HFFc6 (cell line): ENCODE results near the gene NR3C1. TPM values are rescaled to one million over a fixed set of nuclear protein-coding genes. Genes with fewer than 3 reads are reported as not detected.

Source experiments
- DNase-seq: peaks from one replicate; pipeline ENCODE4 v3.0.0-alpha.2; 2018
- H3K27ac Mint-ChIP-seq: 2 replicates; pipeline ENCODE4 v1.8.0; 2020; ENCODE audit warnings: mild to moderate bottlenecking, mixed read lengths
- H3K27me3 Mint-ChIP-seq: 2 replicates; pipeline ENCODE4 v1.8.0; 2021; ENCODE audit warnings: mild to moderate bottlenecking, moderate library complexity, mixed read lengths; ENCODE audit not compliant: insufficient read depth
- H3K36me3 Mint-ChIP-seq: 2 replicates; pipeline ENCODE4 v1.8.0; 2021; ENCODE audit warnings: low read depth, mixed read lengths
- H3K4me1 Mint-ChIP-seq: 2 replicates; pipeline ENCODE4 v1.8.0; 2020; ENCODE audit warnings: low read depth, mixed read lengths
- H3K4me3 Mint-ChIP-seq: 2 replicates; pipeline ENCODE4 v1.8.0; 2020; ENCODE audit warnings: mild to moderate bottlenecking, moderate library complexity, mixed read lengths
- H3K9me3 Mint-ChIP-seq: 2 replicates; pipeline ENCODE4 v1.8.0; 2020; ENCODE audit warnings: mild to moderate bottlenecking, mixed read lengths
- long read RNA-seq: library from polyadenylated mRNA; unstranded; transcript quantifications from one replicate; pipeline ENCODE4 v2.0.0, GENCODE V29; 2019
- total RNA-seq, 6 experiments: library from RNA; stranded (reverse); fragmentation: NEBNext Ultra II Directional; extraction: Animal tissue kit (Norgen Biotek cat#: 25700); gene quantifications; 2 replicates in 1 of 6; 3 replicates in 5 of 6; pipeline ENCODE4 v1.2.3, GENCODE V29; 2021
- TF ChIP-seq, protein P1 (sequence below): fragments of 200-600 bp; sonication (generic); IDR thresholded peaks from 2 replicates; pipeline ENCODE4 v1.5.0; 2021; ENCODE audit warnings: antibody characterized with exemption, mild to moderate bottlenecking

NR3C1 gene
- total RNA-seq: 10 to 100 TPM; 61.6 to 86.9 (median 71.5) TPM
- long read RNA-seq, partial matches to known transcripts: 41 of 52 reads
- long read RNA-seq, other reads (novel, unspliced or antisense): 10 of 52 reads

DNA sequence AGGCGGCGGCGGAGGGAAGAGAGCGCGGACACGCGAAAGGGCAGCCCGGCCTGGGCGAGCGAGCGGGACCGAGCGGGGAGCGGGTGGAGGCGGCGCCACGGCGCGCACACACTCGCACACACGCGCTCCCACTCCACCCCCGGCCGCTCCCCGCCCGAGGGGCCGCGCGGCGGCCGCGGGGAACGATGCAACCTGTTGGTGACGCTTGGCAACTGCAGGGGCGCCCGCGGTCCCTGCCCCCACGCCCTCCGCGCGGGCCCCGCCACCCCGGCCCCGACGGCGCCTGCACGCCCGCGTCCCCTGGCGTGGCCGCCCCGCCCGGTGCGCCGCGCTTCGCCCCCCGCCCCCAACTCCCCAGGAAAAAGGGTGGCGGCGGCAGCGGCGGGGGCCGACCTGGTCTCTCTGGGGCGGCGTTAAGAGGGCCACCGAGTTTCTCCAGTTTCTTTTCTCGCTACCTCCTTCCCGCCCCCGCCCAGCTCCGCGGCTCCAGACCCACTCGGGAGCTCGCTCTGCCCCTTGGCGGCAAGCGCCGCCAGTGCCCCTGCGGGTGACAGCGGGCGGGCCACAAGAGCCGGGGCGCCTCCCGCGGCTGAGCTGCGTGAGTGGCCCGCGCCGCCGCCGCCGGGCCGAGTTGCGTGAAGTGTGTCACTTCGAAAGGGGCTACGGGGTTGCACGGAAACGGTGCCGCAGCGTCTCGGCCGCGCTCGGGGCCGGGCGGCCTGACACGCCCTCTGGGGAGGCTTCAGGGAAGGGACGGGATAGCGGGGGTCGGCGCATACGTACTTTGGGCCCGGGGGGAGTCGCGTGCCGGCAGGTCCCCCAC, at the start of gene NR3C1:
Gene NR3C1, minus strand, starts transcription at position 94 of the 823 bp plus-strand sequence. CDS start 2,847 bp downstream, outside the sequence.
- TF ChIP-seq, protein P1, sequence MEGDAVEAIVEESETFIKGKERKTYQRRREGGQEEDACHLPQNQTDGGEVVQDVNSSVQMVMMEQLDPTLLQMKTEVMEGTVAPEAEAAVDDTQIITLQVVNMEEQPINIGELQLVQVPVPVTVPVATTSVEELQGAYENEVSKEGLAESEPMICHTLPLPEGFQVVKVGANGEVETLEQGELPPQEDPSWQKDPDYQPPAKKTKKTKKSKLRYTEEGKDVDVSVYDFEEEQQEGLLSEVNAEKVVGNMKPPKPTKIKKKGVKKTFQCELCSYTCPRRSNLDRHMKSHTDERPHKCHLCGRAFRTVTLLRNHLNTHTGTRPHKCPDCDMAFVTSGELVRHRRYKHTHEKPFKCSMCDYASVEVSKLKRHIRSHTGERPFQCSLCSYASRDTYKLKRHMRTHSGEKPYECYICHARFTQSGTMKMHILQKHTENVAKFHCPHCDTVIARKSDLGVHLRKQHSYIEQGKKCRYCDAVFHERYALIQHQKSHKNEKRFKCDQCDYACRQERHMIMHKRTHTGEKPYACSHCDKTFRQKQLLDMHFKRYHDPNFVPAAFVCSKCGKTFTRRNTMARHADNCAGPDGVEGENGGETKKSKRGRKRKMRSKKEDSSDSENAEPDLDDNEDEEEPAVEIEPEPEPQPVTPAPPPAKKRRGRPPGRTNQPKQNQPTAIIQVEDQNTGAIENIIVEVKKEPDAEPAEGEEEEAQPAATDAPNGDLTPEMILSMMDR: peak; percentile 74
- Mint-ChIP-seq H3K9me3 (no peaks in the 10 kb centered on the region), H3K36me3 (peaks cover 36% of the 10 kb centered on the region), H3K4me3 (peak within 1 kb of the TSS; percentile 94), H3K4me1 (peaks cover 63% of the 10 kb centered on the region), H3K27me3 (peaks cover 2% of the 10 kb centered on the region), H3K27ac (peak within 1 kb of the TSS; percentile 99)
- peak; percentile 86 for DNase-seq

DNA sequence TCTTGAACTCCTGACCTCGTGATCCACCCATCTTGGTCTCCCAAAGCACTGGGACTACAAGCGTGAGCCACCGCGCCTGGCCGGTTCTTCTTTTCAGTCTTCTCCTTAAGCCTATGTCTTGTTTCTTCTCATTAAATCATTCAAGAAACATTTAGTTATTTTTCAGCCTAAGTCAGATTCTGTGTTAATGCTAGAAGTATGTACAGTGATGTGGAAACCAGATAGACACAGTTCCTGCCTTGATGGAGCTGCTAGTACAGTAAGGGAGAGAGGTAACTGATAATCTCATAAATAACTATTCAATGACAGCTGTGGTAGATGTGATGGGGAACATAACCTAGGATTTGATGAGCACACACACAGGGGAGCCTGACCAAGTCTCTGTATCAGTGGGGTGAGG, 46.3 kb upstream of the NR3C1 start:
- no peak overlapping the region for H3K27ac Mint-ChIP-seq
- no peaks in the 10 kb centered on the region for H3K9me3 Mint-ChIP-seq
- no peaks in the 10 kb centered on the region for H3K36me3 Mint-ChIP-seq
- DNase-seq: no peak
- H3K4me1 Mint-ChIP-seq: peaks cover 14% of the 10 kb centered on the region
- H3K4me3 Mint-ChIP-seq: no peak overlapping the region
- TF ChIP-seq, protein P1: no peak
- peaks cover 2% of the 10 kb centered on the region; the same call in 1 of the 2 replicates for H3K27me3 Mint-ChIP-seq

DNA sequence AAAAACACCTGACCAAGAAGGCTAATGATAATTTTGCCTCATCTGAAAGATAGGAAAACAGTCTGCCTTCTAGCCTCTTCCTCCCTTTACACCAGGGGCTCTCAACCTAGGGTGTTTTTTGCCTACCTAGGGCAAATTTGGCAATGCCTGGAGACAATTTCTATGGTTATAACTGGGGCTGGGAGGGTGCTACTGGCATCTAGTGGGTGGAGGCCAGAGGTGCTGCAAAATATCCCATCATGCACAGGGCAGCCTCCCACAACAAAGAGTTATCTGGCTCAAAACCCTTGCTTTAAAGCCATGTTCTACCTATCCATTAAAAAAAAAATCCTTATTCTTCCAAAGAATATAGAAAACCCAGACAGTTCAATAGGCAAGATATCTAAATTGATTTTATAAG, 45.0 kb upstream of the NR3C1 start:
- DNase-seq: no peak
- peaks cover 14% of the 10 kb centered on the region for H3K4me1 Mint-ChIP-seq
- no peaks in the 10 kb centered on the region for H3K36me3 Mint-ChIP-seq
- H3K27me3 Mint-ChIP-seq: peaks cover 2% of the 10 kb centered on the region; the same call in 1 of the 2 replicates
- H3K9me3 Mint-ChIP-seq: no peaks in the 10 kb centered on the region
- no peak overlapping the region for H3K4me3 Mint-ChIP-seq
- H3K27ac Mint-ChIP-seq: no peak overlapping the region
- TF ChIP-seq, protein P1: no peak

DNA sequence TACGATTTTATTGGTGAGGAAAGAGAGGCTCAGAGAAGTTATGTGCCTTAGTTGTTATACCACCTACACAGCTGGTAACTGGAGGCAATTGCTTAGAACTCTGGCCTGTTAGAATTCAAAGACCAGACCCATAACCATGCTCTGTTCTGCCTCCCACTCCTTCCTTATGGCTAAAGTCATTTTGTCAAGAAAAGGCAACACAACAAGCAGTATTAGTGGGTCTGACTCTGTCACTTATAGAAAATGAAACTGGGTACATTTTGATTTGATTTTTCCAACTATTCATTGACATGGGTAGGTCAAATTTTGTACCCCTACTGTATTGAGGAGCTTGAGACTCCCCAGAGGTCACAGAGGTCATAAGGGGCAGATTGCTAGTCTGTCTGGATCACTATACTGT, 44.5 kb upstream of the NR3C1 start:
- DNase-seq: no peak
- Mint-ChIP-seq H3K36me3 (no peaks in the 10 kb centered on the region), H3K27me3 (peaks cover 2% of the 10 kb centered on the region; the same call in 1 of the 2 replicates), H3K27ac (no peak overlapping the region), H3K4me1 (peaks cover 14% of the 10 kb centered on the region), H3K9me3 (no peaks in the 10 kb centered on the region), H3K4me3 (no peak overlapping the region)
- TF ChIP-seq, protein P1: no peak

DNA sequence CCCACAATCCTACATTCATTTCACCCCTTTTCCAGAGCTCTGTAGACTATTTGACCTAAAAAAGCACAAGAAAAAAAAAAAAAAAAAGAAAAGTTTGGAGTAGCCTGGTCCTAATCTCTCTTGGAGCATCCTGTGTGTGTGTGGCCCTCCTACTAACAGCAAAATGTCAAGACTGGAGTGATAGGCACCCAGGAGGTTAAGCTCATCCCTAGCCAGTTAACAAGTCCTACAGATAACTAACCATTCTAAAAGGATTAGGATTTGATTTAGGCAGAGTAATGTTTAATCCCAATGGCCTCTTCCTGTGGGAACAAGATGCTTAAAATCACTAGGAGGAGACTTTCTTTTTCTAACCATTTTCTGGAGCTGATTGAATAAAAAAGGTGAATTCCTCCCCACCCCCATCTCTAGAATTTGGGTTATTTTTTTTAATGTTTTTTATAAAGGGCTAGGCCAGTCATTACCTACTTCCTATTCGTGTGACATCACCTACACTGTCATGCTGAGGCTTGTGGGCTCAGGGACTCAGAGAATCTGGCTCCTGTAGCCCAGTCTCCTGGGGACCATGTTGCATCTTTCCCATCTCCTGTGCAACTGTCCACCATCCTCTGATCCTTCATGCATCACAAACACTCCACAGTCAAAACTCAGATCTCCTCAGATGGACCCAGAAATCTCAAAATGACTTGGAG, 43.2 kb upstream of the NR3C1 start:
- no peak overlapping the region for H3K4me3 Mint-ChIP-seq
- TF ChIP-seq, protein P1: no peak
- peaks cover 27% of the 10 kb centered on the region for H3K4me1 Mint-ChIP-seq
- H3K27ac Mint-ChIP-seq: no peak overlapping the region
- H3K36me3 Mint-ChIP-seq: no peaks in the 10 kb centered on the region
- DNase-seq: no peak
- H3K9me3 Mint-ChIP-seq: no peaks in the 10 kb centered on the region
- peaks cover 2% of the 10 kb centered on the region; the same call in 1 of the 2 replicates for H3K27me3 Mint-ChIP-seq
